K562 (cell line): ENCODE data around the gene BCAS3. TPM values are rescaled to one million over a fixed set of nuclear protein-coding genes. Genes with fewer than 3 reads are reported as not detected.

Source experiments
- ATAC-seq: fragments of 200-7000 bp; cut with Tn5 transposase; 3 replicates; pipeline ENCODE4 v1.9.1; 2020; ENCODE audit warnings: moderate library complexity
- BruUV-seq: library from RNA; stranded (reverse); fragments of 400-500 nt; replicated peaks from 2 replicates; lab custom pipeline; 2021; lab: Mats Ljungman, UMichigan
- CTCF ChIA-PET: fragments of 300-600 bp; formaldehyde crosslinking; extraction: SDS; loops from one replicate; lab custom pipeline; 2021; ENCODE audit warnings: low intra/inter-chr PET ratio; lab: Yijun Ruan, JAX
- POLR2A ChIA-PET: fragments of 300-600, 350-650 bp; sonication (Branson Sonifier 250); formaldehyde crosslinking; extraction: SDS; loops from one replicate; lab custom pipeline; 2021; ENCODE audit warnings: antibody characterized with exemption, inconsistent platforms; lab: Yijun Ruan, JAX
- DNase-seq, 4 experiments: peaks; one replicate each; pipeline versions ENCODE4 v3.0.0 to v3.0.0-alpha.2; 2011 to 2018; ENCODE audit warnings: low spot score in 3 of 4, mixed read lengths in 3 of 4; ENCODE audit errors: extremely low read depth in 1 of 4
- FAIRE-seq: peaks from 2 replicates; lab custom pipeline; 2011; peaks lifted over from hg19 to GRCh38; lab: Jason Lieb, UNC
- H2AFZ ChIP-seq: 2 replicates; pipeline ENCODE4 v1.6.0; 2011; ENCODE audit warnings: low read depth, low read length, control low read depth, inconsistent platforms
- H3K27ac ChIP-seq: fragments of 200-600 bp; 3 replicates; pipeline ENCODE4 v1.8.0; 2011; ENCODE audit warnings: low read depth, mild to moderate bottlenecking, control low read depth, inconsistent platforms, low read length, moderate library complexity, mixed read lengths; ENCODE audit errors: extremely low read depth
- H3K27me3 ChIP-seq, 2 experiments: fragments of 300-600 bp in 1 of 2; 2 replicates in 1 of 2; 3 replicates in 1 of 2; pipeline versions ENCODE4 v1.6.0 to v1.8.0; 2011; ENCODE audit warnings: inconsistent platforms in 2 of 2, low read length in 2 of 2, mild to moderate bottlenecking in 1 of 2, mixed read lengths in 1 of 2, moderate library complexity in 1 of 2; ENCODE audit not compliant: control insufficient read depth in 2 of 2, insufficient read depth in 2 of 2
- H3K36me3 ChIP-seq: fragments of 300-600 bp; 3 replicates; pipeline ENCODE4 v1.8.0; 2011; ENCODE audit warnings: mild to moderate bottlenecking, low read length, inconsistent platforms; ENCODE audit not compliant: control insufficient read depth, insufficient read depth
- H3K4me1 ChIP-seq, 2 experiments: fragments of 200-600 bp in 1 of 2; replicated peaks in 1 of 2; 2 replicates in 1 of 2; 3 replicates in 1 of 2; pipeline versions ENCODE4 v1.5.1 to v1.8.0; 2011; ENCODE audit warnings: inconsistent platforms in 2 of 2, low read length in 2 of 2, mild to moderate bottlenecking in 1 of 2, mixed read lengths in 1 of 2, moderate library complexity in 1 of 2; ENCODE audit not compliant: control insufficient read depth in 2 of 2, insufficient read depth in 2 of 2
- H3K4me2 ChIP-seq: 2 replicates; pipeline ENCODE4 v1.6.1; 2011; ENCODE audit warnings: low read length, control low read depth, inconsistent platforms, mixed read lengths; ENCODE audit not compliant: insufficient read depth
- H3K4me3 ChIP-seq: fragments of 200-600 bp; sonication (generic), shearing (Covaris generic); 2 replicates; pipeline ENCODE4 v1.5.1; 2016; ENCODE audit warnings: control low read depth, inconsistent platforms
- H3K79me2 ChIP-seq: fragments of 200-600 bp; 3 replicates; pipeline ENCODE4 v1.8.0; 2011; ENCODE audit warnings: low read length, inconsistent platforms; ENCODE audit not compliant: control insufficient read depth, insufficient read depth
- H3K9ac ChIP-seq, 2 experiments: 2 replicates each; pipeline versions ENCODE4 v1.6.0 to v1.6.1; 2011; ENCODE audit warnings: low read depth in 2 of 2, low read length in 2 of 2, control low read depth in 1 of 2, inconsistent platforms in 1 of 2, mild to moderate bottlenecking in 1 of 2, mixed read lengths in 1 of 2; ENCODE audit not compliant: insufficient read depth in 1 of 2
- H3K9me1 ChIP-seq: one replicate; pipeline ENCODE4 v1.6.0; 2011; ENCODE audit warnings: inconsistent platforms, mild to moderate bottlenecking, low read length, moderate library complexity; ENCODE audit not compliant: control insufficient read depth, insufficient read depth
- H3K9me3 ChIP-seq: replicated peaks from 2 replicates; pipeline ENCODE4 v1.5.1; 2011; ENCODE audit warnings: low read depth, low read length, inconsistent platforms; ENCODE audit not compliant: control insufficient read depth, insufficient read depth
- H4K20me1 ChIP-seq: replicated peaks from 2 replicates; pipeline ENCODE4 v1.6.1; 2011; ENCODE audit warnings: low read length, inconsistent platforms, mixed read lengths; ENCODE audit not compliant: control insufficient read depth, insufficient read depth
- ERF ChIP-seq: fragments of 450-650 bp; formaldehyde crosslinking; IDR thresholded peaks from 2 replicates; pipeline ENCODE4 v1.4.0; 2020; ENCODE audit warnings: mild to moderate bottlenecking, mixed read lengths
- HIVEP1 ChIP-seq: fragments of 250-450 bp; sonication (Bioruptor Pico); IDR thresholded peaks from 2 replicates; pipeline ENCODE4 v1.4.0; 2020; ENCODE audit warnings: mild to moderate bottlenecking
- HOXB6 ChIP-seq: fragments of 250-450 bp; sonication (Bioruptor Pico); IDR thresholded peaks from 2 replicates; pipeline ENCODE4 v1.5.1; 2022; ENCODE audit warnings: mild to moderate bottlenecking, borderline replicate concordance
- PHB ChIP-seq: fragments of 250-450 bp; sonication (Bioruptor Pico); IDR thresholded peaks from 2 replicates; pipeline ENCODE4 v1.5.0; 2021
- RBBP5 ChIP-seq: fragments of 200-600 bp; sonication (generic); IDR thresholded peaks from 2 replicates; pipeline ENCODE4 v1.6.1; 2012; ENCODE audit warnings: borderline replicate concordance, mild to moderate bottlenecking, low read length, control low read depth, inconsistent platforms; ENCODE audit not compliant: insufficient read depth, poor library complexity, severe bottlenecking
- WGBS: fragments of 100-300 bp; shearing (Covaris generic); methylation state at CpG from one replicate; pipeline ENCODE4 v1.1.6; 2016; ENCODE audit warnings: low coverage, mixed read lengths; ENCODE audit not compliant: insufficient coverage; ENCODE audit errors: missing lambda C conversion rate; 5-methylcytosine and 5-hydroxymethylcytosine counted together
- in situ Hi-C: fragments of 300-500 bp; cut with MboI; formaldehyde crosslinking; loops from 4 replicates; pipeline ENCODE4 v1.15.0; 2018; ENCODE audit warnings: inconsistent platforms, mixed read lengths
- intact Hi-C: fragments of 100-400 bp; cut with micrococcal nuclease; formaldehyde crosslinking; loops from 2 replicates; pipeline ENCODE4 v1.14.2; 2022
- polyA plus RNA-seq, 8 experiments: library from polyadenylated mRNA; depleted of rRNA in 4 of 8; stranded (reverse) in 5 of 8; unstranded in 3 of 8; fragments of >200 nt; fragmentation: Nextera tagmentation in 2 of 8; fragmentation: Illumina TruSeq in 1 of 8; extraction: Ambion mirVana in 2 of 8; extraction: Trizol in 1 of 8; gene quantifications; 2 replicates each; pipeline versions ENCODE4 v1.2.1 to v1.2.3, GENCODE V29; 2011 to 2014; ENCODE audit warnings: inconsistent platforms in 1 of 8, missing spikeins in 1 of 8
- total RNA-seq, 7 experiments: library from RNA; depleted of rRNA in 6 of 7; stranded (reverse); fragments of >200 nt in 6 of 7; fragmentation: Illumina TruSeq in 2 of 7; extraction: Trizol in 2 of 7; gene quantifications; 2 replicates each; pipeline versions ENCODE4 v1.2.1 to v1.2.3, GENCODE V29; 2011 to 2021; ENCODE audit warnings: low replicate concordance in 1 of 7
- TF ChIP-seq, protein P1 (sequence below), 3 experiments: fragments of 200-800 bp in 1 of 3; fragments of 250-450 bp in 1 of 3; fragments of 450-650 bp in 1 of 3; sonication (Bioruptor Pico) in 1 of 3; sonication (Bioruptor generic) in 1 of 3; formaldehyde crosslinking in 1 of 3; IDR thresholded peaks; 2 replicates each; pipeline versions ENCODE4 v1.6.1 to v1.8.0; 2016 to 2022; ENCODE audit warnings: mild to moderate bottlenecking in 2 of 3, missing genetic modification characterization in 2 of 3, missing compliant biosample characterization in 1 of 3, moderate library complexity in 1 of 3
- TF ChIP-seq, protein P2 (sequence below), 2 experiments: fragments of 450-650 bp; IDR thresholded peaks; 2 replicates each; pipeline ENCODE4 v1.6.1; 2016; ENCODE audit warnings: mild to moderate bottlenecking in 2 of 2, borderline replicate concordance in 1 of 2, low read depth in 1 of 2, moderate library complexity in 1 of 2
- TF ChIP-seq, protein P3 (sequence below): sonication (generic); formaldehyde crosslinking; IDR thresholded peaks from 2 replicates; pipeline ENCODE4 v1.8.0; 2022; ENCODE audit warnings: missing genetic modification reagents, mild to moderate bottlenecking, borderline replicate concordance

The BCAS3 gene
- total and polyA plus RNA-seq, 9 of the 15 experiments (the other 6 are each of a cell fraction or from before 2014, with no cell fraction given), result 1.9 to 5.5 (median 3.5) TPM

DNA sequence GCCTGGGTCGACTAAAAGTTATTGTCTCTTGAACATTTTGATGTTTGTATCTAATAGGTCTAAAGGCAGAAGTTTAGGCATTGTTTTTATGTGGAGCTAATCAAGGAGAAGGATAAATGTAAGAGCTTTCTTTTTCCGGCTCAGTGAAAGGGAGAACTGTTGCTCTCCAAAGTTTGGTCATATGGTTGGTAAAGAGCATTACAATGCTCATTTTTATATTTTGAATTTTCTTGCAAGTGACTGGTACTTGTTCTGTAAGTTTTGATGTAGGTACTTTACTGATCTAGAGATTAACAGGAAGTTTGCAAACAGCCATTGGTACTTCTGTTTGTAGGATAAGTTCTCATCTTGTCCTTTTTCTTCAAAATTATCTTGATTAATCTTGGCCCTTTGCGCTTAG, 30.9 kb upstream of the BCAS3 start:
- no peak for ATAC-seq
- Histone ChIP-seq H3K36me3 (peaks cover 30% of the 10 kb centered on the region; the same call in 2 of the 3 replicates), H3K27ac (no peak overlapping the region), H2AFZ (no peak overlapping the region), H3K9me1 (no peaks in the 10 kb centered on the region), H3K9me3 (no peaks in the 10 kb centered on the region), H3K9ac (no peak overlapping the region), H3K4me3 (no peak overlapping the region), H3K4me1 (no peaks in the 10 kb centered on the region), H3K79me2 (peaks cover 7% of the 10 kb centered on the region; the same call in 2 of the 3 replicates), H3K27me3 (no peaks in the 10 kb centered on the region), H3K4me2 (no peak overlapping the region), H4K20me1 (no peaks in the 10 kb centered on the region)
- in situ Hi-C loops (loop anchor here (10.0 kb wide), 1 partner anchor 542 kb away; no protein-coding TSS in a partner anchor), intact Hi-C loops (no loop called here)
- no peak for FAIRE-seq
- ChIA-PET POLR2A (interaction anchor here (1.0 to 1.1 kb wide), 2 partner anchors 14 to 390 kb away, joined by 3 read pairs; no protein-coding TSS in a partner anchor), CTCF (no interaction called here)
- no TSS peak for BruUV-seq
- 73% methylated on average over 3 of the region's 3 CpGs for WGBS
- DNase-seq, result no peak
- TF ChIP-seq RBBP5, result no peak
- no peak for TF ChIP-seq HIVEP1 (CRISPR knock-in tag)
- TF ChIP-seq, protein P1, sequence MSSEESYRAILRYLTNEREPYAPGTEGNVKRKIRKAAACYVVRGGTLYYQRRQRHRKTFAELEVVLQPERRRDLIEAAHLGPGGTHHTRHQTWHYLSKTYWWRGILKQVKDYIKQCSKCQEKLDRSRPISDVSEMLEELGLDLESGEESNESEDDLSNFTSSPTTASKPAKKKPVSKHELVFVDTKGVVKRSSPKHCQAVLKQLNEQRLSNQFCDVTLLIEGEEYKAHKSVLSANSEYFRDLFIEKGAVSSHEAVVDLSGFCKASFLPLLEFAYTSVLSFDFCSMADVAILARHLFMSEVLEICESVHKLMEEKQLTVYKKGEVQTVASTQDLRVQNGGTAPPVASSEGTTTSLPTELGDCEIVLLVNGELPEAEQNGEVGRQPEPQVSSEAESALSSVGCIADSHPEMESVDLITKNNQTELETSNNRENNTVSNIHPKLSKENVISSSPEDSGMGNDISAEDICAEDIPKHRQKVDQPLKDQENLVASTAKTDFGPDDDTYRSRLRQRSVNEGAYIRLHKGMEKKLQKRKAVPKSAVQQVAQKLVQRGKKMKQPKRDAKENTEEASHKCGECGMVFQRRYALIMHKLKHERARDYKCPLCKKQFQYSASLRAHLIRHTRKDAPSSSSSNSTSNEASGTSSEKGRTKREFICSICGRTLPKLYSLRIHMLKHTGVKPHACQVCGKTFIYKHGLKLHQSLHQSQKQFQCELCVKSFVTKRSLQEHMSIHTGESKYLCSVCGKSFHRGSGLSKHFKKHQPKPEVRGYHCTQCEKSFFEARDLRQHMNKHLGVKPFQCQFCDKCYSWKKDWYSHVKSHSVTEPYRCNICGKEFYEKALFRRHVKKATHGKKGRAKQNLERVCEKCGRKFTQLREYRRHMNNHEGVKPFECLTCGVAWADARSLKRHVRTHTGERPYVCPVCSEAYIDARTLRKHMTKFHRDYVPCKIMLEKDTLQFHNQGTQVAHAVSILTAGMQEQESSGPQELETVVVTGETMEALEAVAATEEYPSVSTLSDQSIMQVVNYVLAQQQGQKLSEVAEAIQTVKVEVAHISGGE (CRISPR knock-in tag; IDR thresholded peaks at IDR 0.05), result peak in 1 of 3 experiments; percentile 66; a peak in 1 of 6 replicates
- TF ChIP-seq ERF (CRISPR knock-in tag), result no peak
- TF ChIP-seq, protein P2, sequence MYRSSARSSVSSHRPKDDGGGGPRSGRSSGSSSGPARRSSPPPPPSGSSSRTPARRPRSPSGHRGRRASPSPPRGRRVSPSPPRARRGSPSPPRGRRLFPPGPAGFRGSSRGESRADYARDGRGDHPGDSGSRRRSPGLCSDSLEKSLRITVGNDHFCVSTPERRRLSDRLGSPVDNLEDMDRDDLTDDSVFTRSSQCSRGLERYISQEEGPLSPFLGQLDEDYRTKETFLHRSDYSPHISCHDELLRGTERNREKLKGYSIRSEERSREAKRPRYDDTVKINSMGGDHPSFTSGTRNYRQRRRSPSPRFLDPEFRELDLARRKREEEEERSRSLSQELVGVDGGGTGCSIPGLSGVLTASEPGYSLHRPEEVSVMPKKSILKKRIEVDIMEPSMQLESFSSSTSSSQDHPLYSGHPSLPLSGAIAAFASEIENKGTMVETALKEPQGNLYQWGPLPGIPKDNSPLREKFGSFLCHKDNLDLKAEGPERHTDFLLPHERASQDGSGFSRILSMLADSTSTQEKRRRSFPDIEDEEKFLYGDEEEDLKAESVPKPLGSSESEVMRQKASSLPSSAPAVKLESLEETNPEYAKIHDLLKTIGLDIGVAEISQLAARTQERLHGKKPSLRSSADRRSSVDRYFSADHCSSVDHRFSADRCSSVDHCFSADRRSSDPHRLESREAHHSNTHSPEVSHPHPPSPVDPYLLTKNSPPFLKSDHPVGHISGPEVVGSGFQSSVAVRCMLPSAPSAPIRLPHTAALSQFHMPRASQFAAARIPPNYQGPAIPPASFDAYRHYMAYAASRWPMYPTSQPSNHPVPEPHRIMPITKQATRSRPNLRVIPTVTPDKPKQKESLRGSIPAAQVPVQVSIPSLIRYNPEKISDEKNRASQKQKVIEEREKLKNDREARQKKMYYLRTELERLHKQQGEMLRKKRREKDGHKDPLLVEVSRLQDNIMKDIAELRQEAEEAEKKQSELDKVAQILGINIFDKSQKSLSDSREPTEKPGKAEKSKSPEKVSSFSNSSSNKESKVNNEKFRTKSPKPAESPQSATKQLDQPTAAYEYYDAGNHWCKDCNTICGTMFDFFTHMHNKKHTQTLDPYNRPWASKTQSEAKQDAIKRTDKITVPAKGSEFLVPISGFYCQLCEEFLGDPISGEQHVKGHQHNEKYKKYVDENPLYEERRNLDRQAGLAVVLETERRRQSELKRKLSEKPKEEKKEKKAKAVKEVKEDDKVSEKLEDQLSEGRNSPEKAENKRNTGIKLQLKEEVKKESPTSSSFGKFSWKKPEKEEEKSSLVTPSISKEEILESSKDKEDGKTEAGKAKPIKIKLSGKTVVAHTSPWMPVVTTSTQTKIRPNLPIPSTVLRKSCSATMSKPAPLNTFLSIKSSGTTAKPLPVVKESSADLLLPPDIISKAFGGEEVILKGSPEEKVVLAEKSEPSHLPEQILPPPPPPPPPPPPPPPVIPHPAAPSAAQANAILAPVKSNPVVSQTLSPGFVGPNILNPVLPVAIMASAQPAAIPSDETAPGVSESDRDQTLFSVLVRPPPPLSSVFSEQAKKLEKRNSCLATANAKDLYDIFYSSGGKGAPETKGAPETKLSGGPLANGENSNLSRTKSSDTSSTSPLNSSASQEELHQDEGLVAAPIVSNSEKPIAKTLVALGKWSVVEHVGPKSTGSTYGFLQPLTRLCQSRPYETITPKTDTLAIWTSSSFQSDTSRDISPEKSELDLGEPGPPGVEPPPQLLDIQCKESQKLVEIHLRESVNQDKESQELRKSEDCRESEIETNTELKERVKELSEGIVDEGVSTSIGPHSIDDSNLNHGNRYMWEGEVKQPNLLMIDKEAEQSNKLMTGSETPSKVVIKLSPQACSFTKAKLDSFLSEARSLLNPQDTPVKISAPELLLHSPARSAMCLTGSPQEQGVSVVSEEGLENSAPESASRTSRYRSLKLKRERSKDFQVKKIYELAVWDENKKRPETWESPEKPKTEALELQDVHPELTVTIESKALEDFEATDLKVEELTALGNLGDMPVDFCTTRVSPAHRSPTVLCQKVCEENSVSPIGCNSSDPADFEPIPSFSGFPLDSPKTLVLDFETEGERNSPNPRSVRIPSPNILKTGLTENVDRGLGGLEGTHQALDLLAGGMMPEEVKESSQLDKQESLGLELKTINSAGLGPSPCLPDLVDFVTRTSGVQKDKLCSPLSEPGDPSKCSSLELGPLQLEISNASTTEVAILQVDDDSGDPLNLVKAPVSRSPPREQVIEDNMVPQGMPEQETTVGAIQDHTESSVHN (IDR thresholded peaks at IDR 0.05; ENCODE audit: borderline replicate concordance in 1 of 2, low read depth in 1 of 2), result no peak
- TF ChIP-seq PHB, result no peak
- TF ChIP-seq, protein P3, sequence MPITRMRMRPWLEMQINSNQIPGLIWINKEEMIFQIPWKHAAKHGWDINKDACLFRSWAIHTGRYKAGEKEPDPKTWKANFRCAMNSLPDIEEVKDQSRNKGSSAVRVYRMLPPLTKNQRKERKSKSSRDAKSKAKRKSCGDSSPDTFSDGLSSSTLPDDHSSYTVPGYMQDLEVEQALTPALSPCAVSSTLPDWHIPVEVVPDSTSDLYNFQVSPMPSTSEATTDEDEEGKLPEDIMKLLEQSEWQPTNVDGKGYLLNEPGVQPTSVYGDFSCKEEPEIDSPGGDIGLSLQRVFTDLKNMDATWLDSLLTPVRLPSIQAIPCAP (CRISPR knock-in tag), result no peak
- no peak for TF ChIP-seq HOXB6 (CRISPR knock-in tag)
